Measurements from ENCODE around the gene TAF11L10.
"Not testable (repeated sequence)": the region's sequence is repeated elsewhere in the genome, so short reads cannot be mapped to it uniquely, and the experiment has no call there.

The TAF11L10 gene

DNA sequence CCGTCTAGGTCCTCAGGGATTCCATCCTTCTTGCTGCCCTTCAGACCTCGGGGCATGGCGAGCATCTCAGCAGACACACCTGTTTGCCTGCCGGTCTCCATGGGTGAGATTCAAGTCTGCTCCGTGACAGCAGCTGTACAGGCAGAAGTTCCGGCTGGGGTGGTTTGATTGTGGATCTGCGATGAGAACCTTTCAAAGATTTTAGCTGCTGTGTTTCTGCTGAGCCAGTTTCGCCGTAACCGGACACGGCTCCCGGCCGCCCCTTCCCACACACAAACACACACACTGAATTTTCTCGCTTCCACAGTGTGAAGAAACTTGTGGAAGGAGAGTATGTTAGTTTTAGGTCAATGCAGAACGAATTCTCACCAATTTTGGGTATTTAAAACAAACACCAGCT lies at the start of gene TAF11L10:
TSS of gene TAF11L10 (minus strand) at position 101 of the 400 bp plus-strand sequence.
- DNase-seq = not testable (repeated sequence)

- DNase-seq = no peak
Observed at GRCh38 chr5:17634160-17634559, 36.5 kb upstream of the TAF11L10 start, which contains the start of gene TAF11L14. TSS of gene TAF11L14 (plus strand) at chr5:17634460.

DNA sequence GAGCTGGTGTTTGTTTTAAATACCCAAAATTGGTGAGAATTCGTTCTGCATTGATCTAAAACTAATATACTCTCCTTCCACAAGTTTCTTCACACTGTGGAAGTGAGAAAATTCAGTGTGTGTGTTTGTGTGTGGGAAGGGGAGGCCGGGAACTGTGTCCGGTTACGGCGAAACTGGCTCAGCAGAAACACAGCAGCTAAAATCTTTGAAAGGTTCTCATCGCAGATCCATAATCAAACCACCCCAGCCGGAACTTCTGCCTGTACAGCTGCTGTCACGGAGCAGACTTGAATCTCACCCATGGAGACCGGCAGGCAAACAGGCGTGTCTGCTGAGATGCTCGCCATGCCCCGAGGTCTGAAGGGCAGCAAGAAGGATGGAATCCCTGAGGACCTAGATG lies 34.2 kb upstream of the TAF11L10 start, which contains the start of gene TAF11L13:
TSS of gene TAF11L13 (plus strand) at position 301 of the 400 bp plus-strand sequence.
- DNase-seq = not testable (repeated sequence)

DNA sequence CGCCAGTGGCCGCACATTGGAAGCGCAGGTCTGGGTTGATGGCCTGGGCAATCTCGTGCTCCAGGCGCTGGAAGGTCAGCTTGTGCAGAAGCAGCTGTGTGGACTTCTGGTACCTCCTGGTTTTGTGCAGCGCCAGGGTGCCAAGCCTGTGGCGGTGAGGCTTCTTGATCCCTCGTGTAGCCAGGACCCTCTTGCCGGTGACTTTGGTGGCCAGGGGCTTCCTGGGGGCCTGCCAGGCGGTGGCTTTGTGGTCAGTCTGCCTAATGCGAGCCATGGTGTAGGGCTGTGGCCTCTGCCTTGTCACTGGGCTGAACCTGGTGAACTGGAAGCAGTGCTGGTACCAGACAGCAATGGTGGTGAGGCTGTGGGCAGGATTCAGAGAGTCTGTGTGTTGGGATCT lies 28.1 kb upstream of the TAF11L10 start:
- no peak for DNase-seq

DNA sequence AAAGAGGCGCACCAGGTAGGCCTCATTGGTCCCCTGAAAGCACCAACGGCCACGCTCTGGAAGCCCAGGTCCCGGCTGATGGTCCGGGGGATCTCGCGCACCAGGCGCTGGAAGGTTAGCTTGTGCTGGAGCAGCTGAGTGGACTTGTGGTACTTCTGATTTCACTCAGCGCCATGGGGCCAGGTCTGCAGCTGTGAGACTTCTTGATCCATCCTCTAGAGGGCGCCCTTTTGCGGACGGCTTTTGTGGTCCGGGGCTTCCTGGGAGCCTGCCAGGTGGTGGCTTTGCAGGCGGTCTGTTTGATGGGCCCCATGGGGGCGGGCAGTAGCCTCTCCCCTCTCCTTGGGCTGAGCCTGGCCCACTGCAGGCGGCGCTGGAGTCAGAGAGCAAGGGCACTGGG lies 23.0 kb upstream of the TAF11L10 start:
- DNase-seq = no peak

DNA sequence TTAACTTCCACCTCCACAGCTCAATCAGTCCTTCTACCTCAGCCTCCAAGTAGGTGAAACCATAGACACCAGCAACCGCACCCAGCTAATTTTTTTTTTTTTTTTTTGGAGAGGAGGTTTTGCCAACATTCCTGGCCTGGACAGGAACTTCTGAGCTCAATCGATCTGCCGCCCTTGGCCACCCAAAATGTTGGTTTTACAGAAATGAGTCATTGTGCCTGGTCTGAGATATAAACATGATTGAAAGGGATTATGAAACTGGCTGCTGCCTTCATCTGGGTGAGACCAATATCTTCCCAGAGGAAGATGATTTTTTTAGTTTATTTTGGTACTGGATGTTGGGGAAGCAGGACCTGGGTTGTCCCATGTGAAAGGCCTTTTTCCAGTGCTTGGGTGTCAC lies 21.7 kb upstream of the TAF11L10 start:
- DNase-seq = no peak

GRCh38 chr5:17614872-17615605 lies 17.4 kb upstream of the TAF11L10 start:
- DNase-seq = no peak

- DNase-seq = not testable (repeated sequence)
Observed at GRCh38 chr5:17610092-17610491, 12.5 kb upstream of the TAF11L10 start, which contains the start of gene TAF11L12. TSS of gene TAF11L12 (plus strand) at chr5:17610392.

DNA sequence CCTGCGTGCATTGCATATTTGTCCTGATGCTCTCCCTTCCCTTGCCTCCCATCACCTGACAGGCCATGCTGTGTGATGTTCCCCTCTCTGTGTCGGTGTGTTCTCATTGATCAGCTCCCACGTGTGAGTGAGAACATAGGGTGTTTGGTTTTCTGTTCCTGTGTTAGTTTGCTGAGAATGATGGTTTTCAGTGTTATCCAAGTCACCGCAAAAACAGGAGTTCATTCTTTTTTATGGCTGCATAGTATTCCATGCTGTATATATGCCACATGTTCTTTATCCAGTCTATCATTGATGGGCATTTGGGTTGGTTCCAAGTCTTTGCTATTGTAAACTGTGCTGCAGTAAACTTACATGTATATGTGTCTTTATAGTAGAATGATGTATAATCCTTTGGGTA lies 9.8 kb upstream of the TAF11L10 start:
- DNase-seq = not testable (repeated sequence)

DNA sequence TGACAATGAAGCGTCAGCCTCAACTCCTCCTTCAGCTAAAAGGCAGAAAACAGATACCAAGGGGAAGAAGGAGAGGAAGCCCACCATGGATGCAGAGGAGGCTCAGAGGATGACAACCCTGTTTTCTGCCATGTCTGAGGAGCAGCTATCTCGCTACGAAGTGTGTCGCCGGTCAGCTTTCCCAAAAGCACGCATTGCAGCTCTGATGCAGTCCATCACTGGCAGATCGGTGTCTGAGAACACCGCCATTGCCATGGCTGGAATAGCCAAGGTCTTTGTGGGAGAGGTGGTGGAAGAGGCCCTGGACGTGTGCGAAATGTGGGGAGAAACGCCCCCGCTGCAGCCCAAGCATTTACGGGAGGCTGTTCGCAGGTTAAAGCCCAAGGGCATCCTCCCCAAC lies 7.3 kb upstream of the TAF11L10 start:
- DNase-seq = no peak

DNA sequence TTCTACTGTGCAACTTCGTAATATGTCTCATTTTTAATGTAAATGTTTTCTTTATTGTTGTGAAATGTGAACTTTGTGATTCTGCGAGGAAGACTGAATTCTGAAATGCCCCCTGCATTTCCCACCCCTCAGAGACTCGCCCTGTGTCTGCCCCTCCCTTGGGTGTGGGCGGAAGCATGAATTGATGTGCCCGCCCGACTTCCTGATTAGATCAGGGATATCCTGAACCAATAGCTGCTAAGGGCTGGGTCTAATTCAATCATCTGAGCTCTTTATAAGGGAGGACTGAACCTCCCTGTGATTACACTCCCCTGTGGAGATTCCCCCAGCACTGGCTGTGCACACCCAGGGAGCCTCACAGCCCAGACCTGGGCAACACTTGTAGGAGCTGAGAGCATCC lies 6.3 kb upstream of the TAF11L10 start, which contains the start of gene TAF11L11:
TSS of gene TAF11L11 (plus strand) at position 304 of the 400 bp plus-strand sequence.
- DNase-seq = not testable (repeated sequence)

GRCh38 chr5:17594255-17594654 lies 3.4 kb downstream of the TAF11L10 start, which contains the start of gene TAF11L9:
TSS of gene TAF11L9 (minus strand) at chr5:17594394.
- DNase-seq = not testable (repeated sequence)

GRCh38 chr5:17590860-17591259 lies 6.8 kb downstream of the TAF11L10 start, which contains the start of gene TAF11L8:
TSS of gene TAF11L8 (minus strand) at chr5:17590960.
- not testable (repeated sequence) for DNase-seq

DNA sequence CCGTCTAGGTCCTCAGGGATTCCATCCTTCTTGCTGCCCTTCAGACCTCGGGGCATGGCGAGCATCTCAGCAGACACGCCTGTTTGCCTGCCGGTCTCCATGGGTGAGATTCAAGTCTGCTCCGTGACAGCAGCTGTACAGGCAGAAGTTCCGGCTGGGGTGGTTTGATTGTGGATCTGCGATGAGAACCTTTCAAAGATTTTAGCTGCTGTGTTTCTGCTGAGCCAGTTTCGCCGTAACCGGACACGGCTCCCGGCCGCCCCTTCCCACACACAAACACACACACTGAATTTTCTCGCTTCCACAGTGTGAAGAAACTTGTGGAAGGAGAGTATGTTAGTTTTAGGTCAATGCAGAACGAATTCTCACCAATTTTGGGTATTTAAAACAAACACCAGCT lies 12.0 kb downstream of the TAF11L10 start, which contains the start of gene TAF11L7:
TSS of gene TAF11L7 (minus strand) at position 101 of the 400 bp plus-strand sequence.
- DNase-seq = not testable (repeated sequence)

Measured in left hindlimb (tissue), 1 donor.